HCT116 (cell line): ENCODE measurements around the gene STRBP. TPM values are rescaled to one million over a fixed set of nuclear protein-coding genes. Genes with fewer than 3 reads are reported as not detected.

Experiments
- ATAC-seq: fragments of 200-7000 bp; cut with Tn5 transposase; 2 replicates; pipeline ENCODE4 v1.9.1; 2020; ENCODE audit warnings: mild to moderate bottlenecking, moderate library complexity
- BruUV-seq: library from RNA; stranded (reverse); fragments of 400-500 nt; replicated peaks from 2 replicates; lab custom pipeline; 2021; lab: Mats Ljungman, UMichigan
- CTCF ChIA-PET: fragments of 300-600 bp; sonication (Branson Sonifier 250); formaldehyde crosslinking; loops from one replicate; lab custom pipeline; 2021; ENCODE audit warnings: antibody characterized with exemption; lab: Charles Lee
- POLR2A ChIA-PET: fragments of 300-600, 350-600 bp; sonication (Branson Sonifier 250); formaldehyde crosslinking; loops from one replicate; lab custom pipeline; 2021; ENCODE audit warnings: antibody characterized with exemption; lab: Charles Lee
- RAD21 ChIA-PET, 2 experiments: fragments of 300-600 bp; sonication (Branson Sonifier 250); formaldehyde crosslinking; loops; one replicate each; lab custom pipeline; 2023; ENCODE audit warnings: low total read pairs in 2 of 2; ENCODE audit not compliant: uncharacterized antibody in 2 of 2, unreplicated experiment in 2 of 2, low non-redundant PET in 1 of 2; lab: Charles Lee
- DNase-seq: peaks from one replicate; pipeline ENCODE4 v3.0.0-alpha.2; 2010; ENCODE audit warnings: low read depth, low spot score
- H2AFZ ChIP-seq: fragments of 200-600 bp; shearing (Covaris generic), sonication (generic); 2 replicates; pipeline ENCODE4 v1.6.1; 2017; ENCODE audit warnings: low read depth, mixed run types, mixed read lengths, antibody characterized with exemption, low read length; ENCODE audit not compliant: poor library complexity, severe bottlenecking
- H3K27ac ChIP-seq: 2 replicates; pipeline ENCODE4 v1.5.1; 2012; ENCODE audit warnings: low read depth, low read length
- H3K27me3 ChIP-seq: fragments of 200-600 bp; sonication (generic); 2 replicates; pipeline ENCODE4 v1.6.1; 2016; ENCODE audit warnings: mixed run types, low read length, mixed read lengths; ENCODE audit not compliant: insufficient read depth
- H3K36me3 ChIP-seq, 2 experiments: fragments of 200-500 bp in 1 of 2; fragments of 200-600 bp in 1 of 2; sonication (Bioruptor generic) in 1 of 2; sonication (generic) in 1 of 2; 2 replicates each; pipeline versions ENCODE4 v1.5.1 to v1.6.1; 2014 to 2016; ENCODE audit warnings: low read length in 2 of 2, inconsistent platforms in 1 of 2, mixed read lengths in 1 of 2, mixed run types in 1 of 2; ENCODE audit not compliant: insufficient read depth in 2 of 2, control insufficient read depth in 1 of 2
- H3K4me1 ChIP-seq, 2 experiments: fragments of 200-600 bp in 1 of 2; sonication (generic) in 1 of 2; 2 replicates each; pipeline versions ENCODE4 v1.5.1 to v1.6.1; 2012 to 2017; ENCODE audit warnings: low read length in 2 of 2, inconsistent platforms in 1 of 2, mild to moderate bottlenecking in 1 of 2, mixed read lengths in 1 of 2, mixed run types in 1 of 2, moderate library complexity in 1 of 2; ENCODE audit not compliant: insufficient read depth in 2 of 2, control insufficient read depth in 1 of 2
- H3K4me2 ChIP-seq: fragments of 200-600 bp; sonication (generic); 2 replicates; pipeline ENCODE4 v1.6.1; 2017; ENCODE audit warnings: mixed run types, low read length, mixed read lengths
- H3K4me3 ChIP-seq, 2 experiments: fragments of 200-600 bp in 1 of 2; sonication (generic) in 1 of 2; replicated peaks in 1 of 2; 2 replicates each; pipeline ENCODE4 v1.5.1; 2011 to 2016; ENCODE audit warnings: low read length in 2 of 2, control low read depth in 1 of 2, low read depth in 1 of 2, mild to moderate bottlenecking in 1 of 2, mixed read lengths in 1 of 2, mixed run types in 1 of 2
- H3K79me2 ChIP-seq: fragments of 200-600 bp; sonication (generic); 2 replicates; pipeline ENCODE4 v1.6.1; 2017; ENCODE audit warnings: mild to moderate bottlenecking, mixed run types, low read length, moderate library complexity, mixed read lengths; ENCODE audit not compliant: insufficient read depth
- H3K9ac ChIP-seq: fragments of 200-600 bp; sonication (generic); 2 replicates; pipeline ENCODE4 v1.6.1; 2016; ENCODE audit warnings: low read length, mixed read lengths
- H3K9me2 ChIP-seq: fragments of 200-600 bp; sonication (generic), shearing (Covaris generic); 2 replicates; pipeline ENCODE4 v1.6.1; 2017; ENCODE audit warnings: mixed run types, mild to moderate bottlenecking, moderate library complexity; ENCODE audit not compliant: insufficient read depth
- H3K9me3 ChIP-seq, 2 experiments: fragments of 200-500 bp in 1 of 2; fragments of 200-600 bp in 1 of 2; sonication (Bioruptor generic) in 1 of 2; sonication (generic) in 1 of 2; 2 replicates each; pipeline ENCODE4 v1.6.1; 2014 to 2017; ENCODE audit warnings: low read length in 2 of 2, mixed read lengths in 2 of 2, inconsistent platforms in 1 of 2, low read depth in 1 of 2, mild to moderate bottlenecking in 1 of 2, mixed run types in 1 of 2, moderate library complexity in 1 of 2; ENCODE audit not compliant: control insufficient read depth in 1 of 2, insufficient read depth in 1 of 2
- H4K20me1 ChIP-seq: fragments of 200-600 bp; sonication (generic), shearing (Covaris generic); 2 replicates; pipeline ENCODE4 v1.6.1; 2017; ENCODE audit warnings: mixed run types, mild to moderate bottlenecking, moderate library complexity; ENCODE audit not compliant: insufficient read depth
- CBX3 ChIP-seq: IDR thresholded peaks from 2 replicates; pipeline ENCODE4 v1.6.1; 2012; ENCODE audit warnings: low read depth
- CEBPB ChIP-seq: IDR thresholded peaks from 2 replicates; pipeline ENCODE4 v1.6.1; 2012; ENCODE audit warnings: low read depth
- EGR1 ChIP-seq: IDR thresholded peaks from 2 replicates; pipeline ENCODE4 v1.6.1; 2012; ENCODE audit warnings: low read depth
- ELF1 ChIP-seq: IDR thresholded peaks from 2 replicates; pipeline ENCODE4 v1.6.1; 2012; ENCODE audit warnings: low read depth, borderline replicate concordance
- EZH2 ChIP-seq: fragments of 200-600 bp; sonication (generic); IDR thresholded peaks from 2 replicates; pipeline ENCODE4 v1.6.1; 2017; ENCODE audit warnings: antibody characterized with exemption, mixed run types
- EZH2phosphoT487 ChIP-seq: fragments of 200-600 bp; IDR thresholded peaks from 2 replicates; pipeline ENCODE4 v1.6.1; 2018; ENCODE audit warnings: antibody characterized with exemption, borderline replicate concordance
- FOSL1 ChIP-seq: IDR thresholded peaks from 2 replicates; pipeline ENCODE4 v1.6.1; 2012; ENCODE audit warnings: low read depth
- JUND ChIP-seq: IDR thresholded peaks from 2 replicates; pipeline ENCODE4 v1.6.1; 2012
- POLR2A ChIP-seq: IDR thresholded peaks from 2 replicates; pipeline ENCODE4 v1.7.0; 2011; ENCODE audit warnings: borderline replicate concordance; ENCODE audit not compliant: insufficient read depth, insufficient read length; ENCODE audit errors: extremely low read depth
- RAD21 ChIP-seq: IDR thresholded peaks from 2 replicates; pipeline ENCODE4 v1.6.1; 2012; ENCODE audit warnings: low read depth, mild to moderate bottlenecking
- REST ChIP-seq: IDR thresholded peaks from 2 replicates; pipeline ENCODE4 v1.6.1; 2012; ENCODE audit warnings: low read depth
- SIN3A ChIP-seq: IDR thresholded peaks from 2 replicates; pipeline ENCODE4 v1.6.1; 2012; ENCODE audit warnings: low read depth
- SP1 ChIP-seq: IDR thresholded peaks from 2 replicates; pipeline ENCODE4 v1.6.1; 2012; ENCODE audit warnings: low read depth
- SRF ChIP-seq: IDR thresholded peaks from 2 replicates; pipeline ENCODE4 v1.6.1; 2012; ENCODE audit warnings: low read depth
- TCF7L2 ChIP-seq: IDR thresholded peaks from 2 replicates; pipeline ENCODE4 v1.7.0; 2011; ENCODE audit warnings: borderline replicate concordance, inconsistent platforms; ENCODE audit not compliant: insufficient read depth, insufficient read length; ENCODE audit errors: extremely low read depth
- YY1 ChIP-seq: IDR thresholded peaks from 2 replicates; pipeline ENCODE4 v1.6.1; 2011; ENCODE audit warnings: low read length, low read depth, moderate library complexity, mild to moderate bottlenecking; ENCODE audit not compliant: insufficient replicate concordance; ENCODE audit errors: extremely low read depth
- ZBTB33 ChIP-seq: IDR thresholded peaks from 2 replicates; pipeline ENCODE4 v1.6.1; 2011; ENCODE audit warnings: mild to moderate bottlenecking, low read length, moderate library complexity; ENCODE audit not compliant: insufficient replicate concordance; ENCODE audit errors: extremely low read depth
- ZFX ChIP-seq: fragments of 450-650 bp; IDR thresholded peaks from 2 replicates; pipeline ENCODE4 v1.6.1; 2017
- intact Hi-C: fragments of 100-400 bp; cut with micrococcal nuclease; formaldehyde crosslinking; loops from 2 replicates; pipeline ENCODE4 v1.10.0; 2022
- total RNA-seq: library from RNA; stranded (reverse); gene quantifications from one replicate; pipeline ENCODE4 v1.2.1, GENCODE V29; 2021; ENCODE audit not compliant: unreplicated experiment
- TF ChIP-seq, protein P1 (sequence below): IDR thresholded peaks from 2 replicates; pipeline ENCODE4 v1.6.1; 2012
- TF ChIP-seq, protein P2 (sequence below): IDR thresholded peaks from 2 replicates; pipeline ENCODE4 v1.6.1; 2012

Gene STRBP
- total RNA-seq, 1 experiment from 2014 or later, result 30.4 TPM

DNA sequence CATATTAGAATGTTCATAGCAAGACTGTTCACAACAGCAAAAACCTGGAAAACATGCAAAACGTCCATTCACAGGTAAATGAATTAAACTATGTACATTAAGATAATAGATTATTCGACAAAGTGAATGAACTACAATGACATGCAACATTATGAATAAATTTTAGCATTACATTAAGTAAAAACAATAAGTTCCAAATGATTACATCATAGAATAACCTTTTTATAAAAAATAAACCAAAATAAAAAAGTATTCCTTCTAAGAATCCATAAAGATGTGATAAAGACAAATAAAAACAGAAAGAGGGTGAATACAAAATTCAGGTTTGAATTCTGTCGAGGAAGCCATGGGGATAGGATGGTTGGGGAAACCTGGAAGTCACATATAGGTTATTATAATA lies 57.3 kb downstream of the STRBP start:
- RAD21 ChIA-PET, result no interaction called here
- Histone ChIP-seq H3K9me2 (no peaks in the 10 kb centered on the region), H3K4me2 (no peak overlapping the region), H2AFZ (no peak overlapping the region), H3K27ac (no peak overlapping the region), H3K4me1 (no peaks in the 10 kb centered on the region), H3K79me2 (peaks cover 24% of the 10 kb centered on the region), H3K9ac (no peak overlapping the region), H3K9me3 (no peaks in the 10 kb centered on the region), H3K36me3 (no peaks in the 10 kb centered on the region), H4K20me1 (no peaks in the 10 kb centered on the region)
- BruUV-seq, result no TSS peak
- ATAC-seq (no peak), DNase-seq (no peak)
- intact Hi-C loops, result no loop called here
- POLR2A ChIA-PET, result no interaction called here
- TF ChIP-seq YY1 (no peak), JUND (no peak), SIN3A (no peak), POLR2A (no peak), ZBTB33 (no peak), CEBPB (no peak), EGR1 (no peak), ZFX (no peak), EZH2 (no peak), CBX3 (no peak), TCF7L2 (no peak), REST (no peak), EZH2phosphoT487 (no peak), FOSL1 (no peak), RAD21 (no peak), SRF (no peak), SP1 (no peak), ELF1 (no peak)
- TF ChIP-seq, protein P1, sequence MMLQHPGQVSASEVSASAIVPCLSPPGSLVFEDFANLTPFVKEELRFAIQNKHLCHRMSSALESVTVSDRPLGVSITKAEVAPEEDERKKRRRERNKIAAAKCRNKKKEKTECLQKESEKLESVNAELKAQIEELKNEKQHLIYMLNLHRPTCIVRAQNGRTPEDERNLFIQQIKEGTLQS, result no peak
- TF ChIP-seq, protein P2, sequence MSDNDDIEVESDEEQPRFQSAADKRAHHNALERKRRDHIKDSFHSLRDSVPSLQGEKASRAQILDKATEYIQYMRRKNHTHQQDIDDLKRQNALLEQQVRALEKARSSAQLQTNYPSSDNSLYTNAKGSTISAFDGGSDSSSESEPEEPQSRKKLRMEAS, result no peak
- TF ChIP-seq, all 23 proteins: peak for 0
- CTCF ChIA-PET, result no interaction called here
- Histone ChIP-seq H3K27me3 (no peaks in the 10 kb centered on the region), H3K4me3 (no peak overlapping the region)
